ENCODE results near the gene TSPAN18. TPM values are rescaled to one million over a fixed set of nuclear protein-coding genes. Genes with fewer than 3 reads are reported as not detected.
A peak's percentile ranks its signal among the peaks of the same experiment; 100 is the strongest.

TSPAN18 gene
- total RNA-seq, 1 experiment from 2014 or later = 21.3 TPM

DNA sequence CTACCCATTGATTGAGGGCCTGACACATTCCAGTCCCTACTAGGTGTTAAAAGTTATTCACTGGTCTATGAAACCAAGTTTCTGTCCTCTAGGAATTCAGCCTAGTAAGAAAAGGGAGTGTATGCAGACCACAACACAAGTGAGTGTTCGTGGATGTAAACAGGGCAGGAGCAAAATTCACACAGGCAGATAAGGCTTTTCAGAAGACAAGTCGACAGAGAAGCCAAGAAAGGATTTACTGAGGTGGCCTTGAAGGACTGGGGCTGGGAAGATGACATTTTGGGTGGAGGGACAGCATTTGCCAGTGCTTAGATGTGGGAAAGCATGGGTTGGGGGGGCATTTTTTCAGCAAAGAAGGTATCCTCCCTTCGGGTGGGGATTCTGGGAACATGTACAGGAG, 76.2 kb downstream of the TSPAN18 start:
- intact Hi-C loops (cut with micrococcal nuclease; ENCODE audit: unreplicated experiment) (no loop called here), in situ Hi-C loops (cut with HindIII; ENCODE audit: low pct_unique_long_range_greater_than_20kb, low sequenced_read_pairs) (no loop called here)
- no peaks in the 10 kb centered on the region for H3K27me3 ChIP-seq (ENCODE audit: control insufficient read depth, insufficient read depth, low read length)
- ChIA-PET POLR2A (no interaction called here), CTCF (no interaction called here)
- BruUV-seq (replicated peaks) = no TSS peak
- no peak overlapping the region for H3K27ac ChIP-seq (ENCODE audit: low read length)
- no peaks in the 10 kb centered on the region for H3K4me1 ChIP-seq (ENCODE audit: control insufficient read depth, insufficient read depth, low read length)
- no peaks in the 10 kb centered on the region for H3K36me3 ChIP-seq (ENCODE audit: control insufficient read depth, insufficient read depth, low read length)
- no peak overlapping the region for H3K4me3 ChIP-seq (ENCODE audit: low read depth in 2 of 2, low read length in 2 of 2)
- no peaks in the 10 kb centered on the region for H3K9me3 ChIP-seq (ENCODE audit: control insufficient read depth, insufficient read depth, low read depth, low read length)
- DNase-seq (ENCODE audit: low read depth, low spot score) (no peak), ATAC-seq (no peak)
- TF ChIP-seq POLR2AphosphoS5 (IDR thresholded peaks at IDR 0.05; ENCODE audit: low read depth, low read length) (no peak), TCF7L2 (IDR thresholded peaks at IDR 0.05; ENCODE audit: low read depth, low read length) (no peak), SIN3A (IDR thresholded peaks at IDR 0.05; ENCODE audit: borderline replicate concordance, insufficient read depth, low read depth, low read length) (no peak)
- TF ChIP-seq, protein P1, sequence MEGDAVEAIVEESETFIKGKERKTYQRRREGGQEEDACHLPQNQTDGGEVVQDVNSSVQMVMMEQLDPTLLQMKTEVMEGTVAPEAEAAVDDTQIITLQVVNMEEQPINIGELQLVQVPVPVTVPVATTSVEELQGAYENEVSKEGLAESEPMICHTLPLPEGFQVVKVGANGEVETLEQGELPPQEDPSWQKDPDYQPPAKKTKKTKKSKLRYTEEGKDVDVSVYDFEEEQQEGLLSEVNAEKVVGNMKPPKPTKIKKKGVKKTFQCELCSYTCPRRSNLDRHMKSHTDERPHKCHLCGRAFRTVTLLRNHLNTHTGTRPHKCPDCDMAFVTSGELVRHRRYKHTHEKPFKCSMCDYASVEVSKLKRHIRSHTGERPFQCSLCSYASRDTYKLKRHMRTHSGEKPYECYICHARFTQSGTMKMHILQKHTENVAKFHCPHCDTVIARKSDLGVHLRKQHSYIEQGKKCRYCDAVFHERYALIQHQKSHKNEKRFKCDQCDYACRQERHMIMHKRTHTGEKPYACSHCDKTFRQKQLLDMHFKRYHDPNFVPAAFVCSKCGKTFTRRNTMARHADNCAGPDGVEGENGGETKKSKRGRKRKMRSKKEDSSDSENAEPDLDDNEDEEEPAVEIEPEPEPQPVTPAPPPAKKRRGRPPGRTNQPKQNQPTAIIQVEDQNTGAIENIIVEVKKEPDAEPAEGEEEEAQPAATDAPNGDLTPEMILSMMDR (IDR thresholded peaks at IDR 0.05) = no peak
- TF ChIP-seq, protein P2, sequence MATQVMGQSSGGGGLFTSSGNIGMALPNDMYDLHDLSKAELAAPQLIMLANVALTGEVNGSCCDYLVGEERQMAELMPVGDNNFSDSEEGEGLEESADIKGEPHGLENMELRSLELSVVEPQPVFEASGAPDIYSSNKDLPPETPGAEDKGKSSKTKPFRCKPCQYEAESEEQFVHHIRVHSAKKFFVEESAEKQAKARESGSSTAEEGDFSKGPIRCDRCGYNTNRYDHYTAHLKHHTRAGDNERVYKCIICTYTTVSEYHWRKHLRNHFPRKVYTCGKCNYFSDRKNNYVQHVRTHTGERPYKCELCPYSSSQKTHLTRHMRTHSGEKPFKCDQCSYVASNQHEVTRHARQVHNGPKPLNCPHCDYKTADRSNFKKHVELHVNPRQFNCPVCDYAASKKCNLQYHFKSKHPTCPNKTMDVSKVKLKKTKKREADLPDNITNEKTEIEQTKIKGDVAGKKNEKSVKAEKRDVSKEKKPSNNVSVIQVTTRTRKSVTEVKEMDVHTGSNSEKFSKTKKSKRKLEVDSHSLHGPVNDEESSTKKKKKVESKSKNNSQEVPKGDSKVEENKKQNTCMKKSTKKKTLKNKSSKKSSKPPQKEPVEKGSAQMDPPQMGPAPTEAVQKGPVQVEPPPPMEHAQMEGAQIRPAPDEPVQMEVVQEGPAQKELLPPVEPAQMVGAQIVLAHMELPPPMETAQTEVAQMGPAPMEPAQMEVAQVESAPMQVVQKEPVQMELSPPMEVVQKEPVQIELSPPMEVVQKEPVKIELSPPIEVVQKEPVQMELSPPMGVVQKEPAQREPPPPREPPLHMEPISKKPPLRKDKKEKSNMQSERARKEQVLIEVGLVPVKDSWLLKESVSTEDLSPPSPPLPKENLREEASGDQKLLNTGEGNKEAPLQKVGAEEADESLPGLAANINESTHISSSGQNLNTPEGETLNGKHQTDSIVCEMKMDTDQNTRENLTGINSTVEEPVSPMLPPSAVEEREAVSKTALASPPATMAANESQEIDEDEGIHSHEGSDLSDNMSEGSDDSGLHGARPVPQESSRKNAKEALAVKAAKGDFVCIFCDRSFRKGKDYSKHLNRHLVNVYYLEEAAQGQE (IDR thresholded peaks at IDR 0.05; ENCODE audit: insufficient read depth in 1 of 2, low read depth in 2 of 2, low read length in 1 of 2) = no peak

DNA sequence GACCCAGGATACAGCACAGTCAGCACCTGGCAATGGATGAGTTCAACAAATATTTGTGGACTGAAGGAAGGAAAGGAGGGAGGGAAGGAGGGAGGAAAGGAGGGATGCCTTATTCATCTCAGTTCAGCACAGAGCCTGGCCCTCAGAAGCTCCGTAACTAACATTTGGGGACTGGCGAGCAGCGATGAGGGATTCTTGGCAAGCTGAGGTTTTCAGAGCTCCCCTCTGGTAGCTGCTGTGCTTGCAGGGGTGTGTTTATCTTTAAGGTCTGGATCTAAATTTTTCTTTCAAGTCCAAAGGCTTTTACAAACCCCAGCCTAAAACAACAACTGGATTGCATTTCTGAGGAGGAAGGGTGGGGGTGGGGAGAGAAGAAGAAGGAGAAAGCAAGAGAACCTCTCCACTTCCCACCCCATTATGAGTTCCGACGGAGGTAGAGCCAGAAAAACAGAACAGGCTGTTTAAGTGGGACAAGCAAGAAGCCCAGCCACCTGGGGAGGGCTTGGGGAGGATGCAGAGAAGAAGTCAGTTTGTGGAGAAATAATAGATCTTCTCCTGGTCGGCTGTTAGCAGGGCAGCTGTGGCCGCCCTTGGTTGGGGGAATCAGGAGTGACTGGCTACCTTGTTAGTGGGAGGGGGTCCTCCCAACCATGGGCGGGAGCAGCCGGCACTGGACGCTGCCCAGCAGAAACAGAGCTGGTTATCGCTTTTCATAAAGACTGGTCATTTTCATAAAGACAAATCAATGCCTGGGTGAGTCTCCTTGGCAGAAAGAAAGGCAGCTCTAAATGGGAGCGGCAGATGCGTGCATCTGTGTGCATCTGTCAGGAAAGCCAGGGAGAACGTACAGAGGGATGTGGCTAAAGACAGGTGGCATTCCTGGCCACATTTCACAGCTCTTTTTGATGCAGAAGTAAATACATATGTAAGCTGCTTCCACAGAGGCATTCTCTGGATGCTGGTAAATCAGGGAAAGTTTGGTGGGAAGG, 78.0 kb downstream of the TSPAN18 start:
- intact Hi-C loops (cut with micrococcal nuclease; ENCODE audit: unreplicated experiment) (no loop called here), in situ Hi-C loops (cut with HindIII; ENCODE audit: low pct_unique_long_range_greater_than_20kb, low sequenced_read_pairs) (no loop called here)
- peak; percentile 44 for ATAC-seq
- POLR2A ChIA-PET = no interaction called here
- no peak for TF ChIP-seq POLR2AphosphoS5 (IDR thresholded peaks at IDR 0.05; ENCODE audit: low read depth, low read length)
- TF ChIP-seq SIN3A (IDR thresholded peaks at IDR 0.05; ENCODE audit: borderline replicate concordance, insufficient read depth, low read depth, low read length) = no peak
- H3K27me3 ChIP-seq (ENCODE audit: control insufficient read depth, insufficient read depth, low read length) = no peaks in the 10 kb centered on the region; the same call in 1 of the 2 replicates
- H3K36me3 ChIP-seq (ENCODE audit: control insufficient read depth, insufficient read depth, low read length) = no peaks in the 10 kb centered on the region
- no TSS peak for BruUV-seq (replicated peaks)
- no peaks in the 10 kb centered on the region for H3K9me3 ChIP-seq (ENCODE audit: control insufficient read depth, insufficient read depth, low read depth, low read length)
- no peak overlapping the region for H3K4me3 ChIP-seq (ENCODE audit: low read depth in 2 of 2, low read length in 2 of 2)
- no peak overlapping the region for H3K27ac ChIP-seq (ENCODE audit: low read length)
- no peaks in the 10 kb centered on the region for H3K4me1 ChIP-seq (ENCODE audit: control insufficient read depth, insufficient read depth, low read length)
- CTCF ChIA-PET = interaction anchor here (0.5 to 0.7 kb wide), 3 partner anchors 30 to 425 kb away, joined by 3 to 6 read pairs (median 3); no protein-coding TSS in a partner anchor
- no peak for DNase-seq (ENCODE audit: low read depth, low spot score)

DNA sequence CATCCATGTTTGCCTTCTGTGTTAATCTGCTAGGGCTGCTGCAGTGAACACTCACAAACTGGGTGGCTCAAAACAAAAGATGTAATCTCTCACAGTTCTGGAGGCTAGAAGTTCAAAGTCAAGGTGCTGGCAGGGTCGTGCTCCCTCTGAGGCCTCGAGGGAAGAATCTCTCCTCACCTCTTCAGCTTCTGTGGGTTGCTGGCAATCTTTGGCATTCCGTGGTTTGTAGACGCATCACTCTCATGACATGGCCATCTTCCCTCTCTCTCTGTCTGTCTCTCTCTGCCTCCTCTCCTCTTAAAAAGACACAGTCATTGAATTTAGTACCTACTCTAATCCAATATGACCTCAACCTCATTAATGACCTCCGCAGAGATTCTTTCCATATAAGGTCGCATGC, 78.8 kb downstream of the TSPAN18 start:
- intact Hi-C loops (cut with micrococcal nuclease; ENCODE audit: unreplicated experiment) = no loop called here
- Histone ChIP-seq H3K27me3 (ENCODE audit: control insufficient read depth, insufficient read depth, low read length) (no peaks in the 10 kb centered on the region; the same call in 1 of the 2 replicates), H3K27ac (ENCODE audit: low read length) (no peak overlapping the region), H3K4me1 (ENCODE audit: control insufficient read depth, insufficient read depth, low read length) (no peaks in the 10 kb centered on the region), H3K4me3 (ENCODE audit: low read depth in 2 of 2, low read length in 2 of 2) (no peak overlapping the region), H3K36me3 (ENCODE audit: control insufficient read depth, insufficient read depth, low read length) (no peaks in the 10 kb centered on the region), H3K9me3 (ENCODE audit: control insufficient read depth, insufficient read depth, low read depth, low read length) (no peaks in the 10 kb centered on the region)
- no peak; the same call in 1 of the 2 replicates for ATAC-seq
- ChIA-PET CTCF (no interaction called here), POLR2A (no interaction called here)
- in situ Hi-C loops (cut with HindIII; ENCODE audit: low pct_unique_long_range_greater_than_20kb, low sequenced_read_pairs) = no loop called here
- TF ChIP-seq POLR2AphosphoS5 (IDR thresholded peaks at IDR 0.05; ENCODE audit: low read depth, low read length) (no peak), TCF7L2 (IDR thresholded peaks at IDR 0.05; ENCODE audit: low read depth, low read length) (no peak), SIN3A (IDR thresholded peaks at IDR 0.05; ENCODE audit: borderline replicate concordance, insufficient read depth, low read depth, low read length) (no peak)
- TF ChIP-seq, protein P2 (IDR thresholded peaks at IDR 0.05; ENCODE audit: insufficient read depth in 1 of 2, low read depth in 2 of 2, low read length in 1 of 2) = no peak
- TF ChIP-seq, protein P1 (IDR thresholded peaks at IDR 0.05) = no peak
- BruUV-seq (replicated peaks) = no TSS peak
- DNase-seq (ENCODE audit: low read depth, low spot score) = no peak

All from Panc1 (cell line).